OCI-LY7 (cell line): Measurements from ENCODE around the gene SRGAP2C. TPM values are rescaled to one million over a fixed set of nuclear protein-coding genes. Genes with fewer than 3 reads are reported as not detected.
"Not testable (repeated sequence)": the region's sequence is repeated elsewhere in the genome, so short reads cannot be mapped to it uniquely, and the experiment has no call there.

Source experiments
- BruUV-seq: library from RNA; stranded (reverse); fragments of 400-500 nt; replicated peaks from 2 replicates; lab custom pipeline; 2021; lab: Mats Ljungman, UMichigan
- CTCF ChIA-PET: fragments of 300-600 bp; sonication (Branson Sonifier 250); formaldehyde crosslinking; loops from one replicate; lab custom pipeline; 2022; ENCODE audit warnings: antibody characterized with exemption; ENCODE audit not compliant: unreplicated experiment; lab: Charles Lee
- POLR2A ChIA-PET: fragments of 300-600 bp; sonication (Branson Sonifier 250); formaldehyde crosslinking; loops from one replicate; lab custom pipeline; 2022; ENCODE audit warnings: antibody characterized with exemption; lab: Charles Lee
- DNase-seq: peaks from one replicate; pipeline ENCODE4 v3.0.0-alpha.2; 2015; ENCODE audit warnings: low spot score
- H2AFZ ChIP-seq: fragments of 200-600 bp; sonication (generic), shearing (Covaris generic); 2 replicates; pipeline ENCODE4 v1.6.1; 2014; ENCODE audit warnings: mild to moderate bottlenecking, antibody characterized with exemption, low read length, moderate library complexity
- H3K27ac ChIP-seq: fragments of 200-600 bp; sonication (generic); 2 replicates; pipeline ENCODE4 v1.5.1; 2014; ENCODE audit warnings: mixed run types, low read depth, mild to moderate bottlenecking, moderate library complexity, low read length, inconsistent platforms; ENCODE audit not compliant: poor library complexity, severe bottlenecking
- H3K36me3 ChIP-seq: fragments of 200-600 bp; sonication (generic); 2 replicates; pipeline ENCODE4 v1.6.1; 2014; ENCODE audit warnings: mild to moderate bottlenecking, antibody characterized with exemption, low read length, moderate library complexity, mixed read lengths; ENCODE audit not compliant: insufficient read depth
- H3K4me1 ChIP-seq: fragments of 200-600 bp; sonication (generic); 2 replicates; pipeline ENCODE4 v1.5.1; 2014; ENCODE audit warnings: mild to moderate bottlenecking, low read length; ENCODE audit not compliant: insufficient read depth, poor library complexity, severe bottlenecking
- H3K4me2 ChIP-seq: fragments of 200-600 bp; sonication (generic); 2 replicates; pipeline ENCODE4 v1.6.1; 2014; ENCODE audit warnings: mild to moderate bottlenecking, low read length
- H3K4me3 ChIP-seq: fragments of 200-600 bp; sonication (generic); 2 replicates; pipeline ENCODE4 v1.5.1; 2014; ENCODE audit warnings: mild to moderate bottlenecking, low read depth, low read length; ENCODE audit not compliant: poor library complexity, severe bottlenecking
- H3K79me2 ChIP-seq: fragments of 200-600 bp; sonication (generic); 2 replicates; pipeline ENCODE4 v1.6.1; 2016; ENCODE audit warnings: low read depth, mild to moderate bottlenecking, low read length, moderate library complexity, mixed read lengths; ENCODE audit not compliant: insufficient read depth
- H3K9me2 ChIP-seq: fragments of 200-600 bp; sonication (generic); 2 replicates; pipeline ENCODE4 v1.6.1; 2016; ENCODE audit warnings: mild to moderate bottlenecking, low read length, mixed read lengths; ENCODE audit not compliant: insufficient read depth
- H3K9me3 ChIP-seq: fragments of 200-600 bp; sonication (generic); 2 replicates; pipeline ENCODE4 v1.6.1; 2014; ENCODE audit warnings: mild to moderate bottlenecking, mixed run types, low read length, mixed read lengths
- H4K20me1 ChIP-seq: fragments of 200-600 bp; sonication (generic); 2 replicates; pipeline ENCODE4 v1.6.1; 2014; ENCODE audit warnings: mild to moderate bottlenecking, antibody characterized with exemption, low read length, moderate library complexity, mixed read lengths; ENCODE audit not compliant: insufficient read depth
- intact Hi-C: fragments of 100-400 bp; cut with micrococcal nuclease; formaldehyde crosslinking; loops from one replicate; pipeline ENCODE4 v1.10.0; 2022; ENCODE audit not compliant: unreplicated experiment
- total RNA-seq, 2 experiments: library from RNA; depleted of rRNA in 1 of 2; stranded (reverse); fragments of >200 nt in 1 of 2; shearing (Covaris generic) in 1 of 2; gene quantifications; 2 replicates each; pipeline ENCODE4 v1.2.3, GENCODE V29; 2014 to 2022

Gene SRGAP2C
- total RNA-seq, 2 experiments from 2014 or later: 6.8 to 30.7 TPM

DNA sequence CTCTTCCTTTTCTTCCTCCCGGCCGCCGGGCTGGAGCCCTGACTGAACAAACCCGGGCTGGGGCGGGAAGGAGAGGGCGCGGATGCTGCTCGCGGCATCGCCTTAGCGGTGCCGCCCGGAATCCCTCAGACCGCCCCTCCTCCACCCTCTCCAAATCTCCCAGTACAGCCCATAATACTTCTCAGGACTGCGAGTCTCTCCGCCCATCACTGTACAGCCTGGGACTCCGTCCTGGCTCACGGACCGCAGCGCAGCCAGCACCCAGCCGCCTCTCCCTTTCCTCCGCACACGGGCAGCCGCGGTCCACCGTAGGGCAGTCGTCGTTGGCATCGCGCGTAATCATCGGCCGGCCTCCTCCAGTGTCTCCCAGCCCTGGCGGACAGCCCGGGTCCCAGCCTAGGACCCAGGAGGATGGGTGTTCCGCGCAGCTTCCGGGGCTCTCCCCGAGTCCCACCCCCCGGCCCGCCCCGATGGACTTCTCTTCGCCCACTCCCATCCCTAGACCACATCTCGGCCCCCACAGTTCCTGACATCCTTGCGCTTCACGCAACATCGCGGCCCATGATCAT lies 449 bp downstream of the SRGAP2C start:
- H3K9me3 ChIP-seq, intact Hi-C loops, BruUV-seq, H3K4me2 ChIP-seq, H3K27ac ChIP-seq, H3K36me3 ChIP-seq, DNase-seq, H3K9me2 ChIP-seq, H3K79me2 ChIP-seq, H2AFZ ChIP-seq, H3K4me1 ChIP-seq, H4K20me1 ChIP-seq, POLR2A ChIA-PET, CTCF ChIA-PET: not testable (repeated sequence)
- peak overlapping the region; percentile 60 for H3K4me3 ChIP-seq

DNA sequence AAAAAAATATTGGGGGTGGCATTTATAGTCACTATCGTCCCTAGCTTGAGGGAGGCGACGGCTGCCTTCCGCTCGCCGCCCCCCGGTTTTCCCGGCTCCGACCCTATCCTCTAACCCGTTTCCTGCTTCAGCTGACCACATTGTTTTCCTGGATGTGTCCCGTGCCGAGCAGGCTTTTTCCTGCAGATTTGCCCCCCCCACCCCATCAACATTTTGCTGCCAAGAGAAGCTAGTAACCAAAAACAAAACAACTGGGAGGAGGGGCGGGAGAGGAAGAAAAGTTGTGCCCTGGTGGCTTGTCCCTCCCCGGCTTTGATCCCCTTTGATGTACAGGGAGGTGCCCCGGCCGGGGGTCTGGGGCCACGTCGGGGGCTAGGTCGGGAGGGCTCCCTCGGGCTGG lies 1.4 kb downstream of the SRGAP2C start:
- BruUV-seq, H3K36me3 ChIP-seq, CTCF ChIA-PET, H3K4me3 ChIP-seq, H4K20me1 ChIP-seq, H3K4me2 ChIP-seq, DNase-seq, H3K9me3 ChIP-seq, H2AFZ ChIP-seq, H3K27ac ChIP-seq, H3K4me1 ChIP-seq, H3K79me2 ChIP-seq, intact Hi-C loops, POLR2A ChIA-PET, H3K9me2 ChIP-seq: not testable (repeated sequence)

DNA sequence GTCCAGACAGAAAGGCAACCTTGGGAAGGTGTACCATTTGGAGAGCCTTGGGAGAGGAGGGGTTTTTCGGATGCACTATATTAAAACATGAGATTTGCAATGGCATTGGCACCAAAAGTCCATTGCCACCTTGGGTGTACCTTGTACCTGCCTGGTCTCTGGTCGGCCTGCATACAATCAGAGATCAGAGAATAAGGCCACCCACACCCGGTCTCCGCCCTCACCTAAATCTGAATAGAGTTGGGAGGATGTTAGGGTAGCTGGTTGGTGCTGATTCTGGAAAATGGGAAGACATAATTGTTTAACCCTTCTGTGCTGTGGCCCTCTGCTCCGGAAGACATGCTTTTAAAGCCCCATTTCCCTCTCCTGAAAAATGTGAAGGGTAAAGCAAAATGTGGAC lies 3.1 kb downstream of the SRGAP2C start:
- H2AFZ ChIP-seq, H4K20me1 ChIP-seq, POLR2A ChIA-PET, CTCF ChIA-PET, DNase-seq, H3K9me2 ChIP-seq, H3K27ac ChIP-seq, intact Hi-C loops, H3K79me2 ChIP-seq, H3K4me1 ChIP-seq, H3K9me3 ChIP-seq, H3K36me3 ChIP-seq: not testable (repeated sequence)
- Histone ChIP-seq H3K4me2 (peak overlapping the region; percentile 32; the same call in 1 of the 2 replicates), H3K4me3 (peak overlapping the region; percentile 12)
- TSS peak; percentile 13 for BruUV-seq

GRCh38 chr1:121192512-121192911 lies 7.7 kb downstream of the SRGAP2C start:
- H3K4me2 ChIP-seq, POLR2A ChIA-PET, H3K27ac ChIP-seq, H3K4me1 ChIP-seq, H3K9me3 ChIP-seq, H4K20me1 ChIP-seq, H3K79me2 ChIP-seq, H3K4me3 ChIP-seq, CTCF ChIA-PET, H3K9me2 ChIP-seq, DNase-seq, BruUV-seq, H3K36me3 ChIP-seq, H2AFZ ChIP-seq, intact Hi-C loops: not testable (repeated sequence)

DNA sequence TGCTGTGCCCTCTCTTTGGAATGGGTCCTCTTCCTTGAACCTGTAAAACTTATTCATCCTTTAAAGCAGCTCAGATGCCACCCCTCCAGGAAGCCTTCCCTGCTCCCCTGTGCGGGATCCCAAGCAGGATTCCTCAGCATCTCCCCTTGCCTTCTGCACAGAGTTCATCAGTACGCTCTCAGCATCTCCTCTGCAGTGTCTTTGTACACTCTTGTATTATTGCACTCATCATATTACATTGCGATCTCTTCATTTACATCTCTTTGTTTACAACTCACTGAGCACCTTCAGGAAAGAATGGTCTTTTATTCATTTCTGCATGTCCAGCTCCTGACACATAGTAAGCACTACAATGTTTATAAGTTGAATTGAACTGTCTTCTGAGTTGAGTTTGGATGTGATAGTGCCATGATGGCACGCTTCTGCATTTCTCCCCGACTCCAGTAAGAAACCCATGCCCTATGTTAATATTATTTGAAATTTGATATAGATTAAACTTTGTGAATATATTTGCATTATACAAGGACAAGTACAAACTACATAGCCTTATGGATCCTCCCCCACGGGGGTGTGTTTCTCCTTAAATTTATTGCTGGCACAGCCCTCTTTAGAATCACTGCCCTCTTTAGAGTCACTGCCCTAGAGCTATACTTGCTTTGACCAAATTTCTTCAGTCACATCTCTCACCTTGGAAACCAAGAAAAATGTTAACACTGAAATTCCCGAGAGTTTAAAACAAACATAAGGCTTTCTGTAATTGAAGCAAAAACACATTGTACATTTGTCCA lies 12.5 kb downstream of the SRGAP2C start:
- H2AFZ ChIP-seq, H4K20me1 ChIP-seq, BruUV-seq, POLR2A ChIA-PET, intact Hi-C loops, DNase-seq, H3K9me2 ChIP-seq, H3K4me2 ChIP-seq, H3K79me2 ChIP-seq, H3K4me1 ChIP-seq, H3K4me3 ChIP-seq, CTCF ChIA-PET, H3K27ac ChIP-seq, H3K36me3 ChIP-seq, H3K9me3 ChIP-seq: not testable (repeated sequence)

DNA sequence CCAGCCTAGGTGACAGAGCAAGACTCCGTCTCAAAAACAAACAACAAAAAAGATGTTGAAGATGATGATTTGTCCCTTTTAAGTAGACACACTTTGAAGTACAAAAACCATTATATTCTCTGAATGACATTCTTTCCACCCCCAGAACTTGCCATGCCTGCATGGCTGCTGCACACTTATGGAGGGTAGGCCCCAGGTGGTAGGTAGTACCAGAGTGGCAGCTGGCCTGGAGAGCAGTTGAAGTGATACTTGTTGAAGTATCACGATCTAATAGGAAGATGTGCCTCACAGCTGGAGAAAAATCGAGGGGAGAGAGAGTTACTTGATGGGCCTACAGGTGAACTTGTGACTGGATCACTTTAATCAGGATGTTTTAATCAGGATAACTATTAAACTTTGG lies 15.0 kb downstream of the SRGAP2C start:
- not testable (repeated sequence) for H4K20me1 ChIP-seq

More for the DNA sequence above, 15.0 kb downstream of the SRGAP2C start:
- BruUV-seq, H3K9me3 ChIP-seq, H3K27ac ChIP-seq, POLR2A ChIA-PET, H3K36me3 ChIP-seq, H3K79me2 ChIP-seq, H3K9me2 ChIP-seq, H3K4me2 ChIP-seq, CTCF ChIA-PET, H2AFZ ChIP-seq, H3K4me1 ChIP-seq, DNase-seq, H3K4me3 ChIP-seq, intact Hi-C loops: not testable (repeated sequence)
